DMS153 (cell line): ENCODE results near the gene ARL8B.
"Not testable (repeated sequence)": the region's sequence is repeated elsewhere in the genome, so short reads cannot be mapped to it uniquely, and the experiment has no call there.

Source experiments
- DNase-seq: peaks from one replicate; lab custom pipeline; 2025; lab: John Stamatoyannopoulos, UW

Gene ARL8B

DNA sequence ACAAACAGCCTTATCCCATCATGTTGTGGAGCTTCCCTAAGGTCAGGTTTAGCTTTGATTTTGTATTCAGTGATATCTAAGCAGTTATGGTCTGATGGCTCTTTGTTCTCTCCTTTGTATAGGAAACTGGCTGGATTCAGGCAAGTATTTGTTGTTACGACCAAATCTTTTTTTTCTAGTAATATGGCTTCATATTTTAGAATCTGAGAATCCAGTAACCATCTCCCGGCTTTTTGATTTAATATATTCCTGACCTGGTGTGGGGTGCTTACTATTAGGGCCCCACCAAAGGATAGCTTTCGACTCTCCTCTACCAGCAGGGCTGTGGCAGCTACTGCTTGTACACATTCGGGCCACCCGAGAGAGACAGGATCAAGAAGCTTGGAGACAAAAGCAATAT, 23.0 kb downstream of the ARL8B start:
- DNase-seq: no peak

DNA sequence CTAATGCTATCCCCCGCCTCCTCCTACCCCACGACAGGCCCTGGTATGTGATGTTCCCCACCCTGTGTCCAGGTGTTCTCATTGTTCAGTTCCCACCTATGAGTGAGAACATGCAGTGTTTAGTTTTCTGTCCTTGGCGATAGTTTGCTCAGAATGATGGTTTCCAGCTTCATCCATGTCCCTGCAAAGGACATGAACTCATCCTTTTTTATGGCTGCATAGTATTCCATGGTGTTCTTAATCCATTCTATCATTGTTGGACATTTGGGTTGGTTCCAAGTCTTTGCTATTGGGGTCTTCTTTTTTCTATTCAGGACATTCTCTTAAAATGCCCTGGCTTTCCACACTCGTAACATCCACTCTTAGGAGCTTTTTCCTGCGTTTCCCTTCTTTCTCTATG, 25.1 kb downstream of the ARL8B start:
- DNase-seq: not testable (repeated sequence)

DNA sequence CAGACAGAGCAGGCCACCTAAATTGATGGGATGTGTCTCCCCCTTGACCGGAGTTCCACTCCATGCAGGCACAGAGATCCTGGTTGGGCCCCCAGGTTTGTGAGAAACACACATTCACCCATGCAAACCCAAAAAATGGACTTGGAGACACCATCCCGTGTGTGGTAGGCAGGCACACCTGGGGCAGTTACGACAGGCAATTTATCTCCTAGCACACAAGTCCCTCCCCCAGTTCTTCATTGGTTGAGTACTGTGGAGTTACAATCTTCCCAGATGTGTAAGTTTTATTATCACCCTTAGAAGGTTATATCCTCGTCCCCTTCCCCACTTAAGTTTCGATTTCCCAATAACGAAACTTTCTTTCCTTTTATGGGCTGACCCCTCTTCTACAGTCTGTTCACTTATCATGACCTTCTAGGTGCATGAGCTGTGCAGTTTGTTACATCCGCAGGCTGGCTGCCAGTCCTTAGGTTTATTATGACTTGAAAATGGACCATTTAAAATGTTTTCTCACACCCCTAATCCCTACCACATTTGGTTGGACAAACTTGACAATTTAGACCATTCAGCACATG, 27.3 kb downstream of the ARL8B start:
- no peak for DNase-seq

DNA sequence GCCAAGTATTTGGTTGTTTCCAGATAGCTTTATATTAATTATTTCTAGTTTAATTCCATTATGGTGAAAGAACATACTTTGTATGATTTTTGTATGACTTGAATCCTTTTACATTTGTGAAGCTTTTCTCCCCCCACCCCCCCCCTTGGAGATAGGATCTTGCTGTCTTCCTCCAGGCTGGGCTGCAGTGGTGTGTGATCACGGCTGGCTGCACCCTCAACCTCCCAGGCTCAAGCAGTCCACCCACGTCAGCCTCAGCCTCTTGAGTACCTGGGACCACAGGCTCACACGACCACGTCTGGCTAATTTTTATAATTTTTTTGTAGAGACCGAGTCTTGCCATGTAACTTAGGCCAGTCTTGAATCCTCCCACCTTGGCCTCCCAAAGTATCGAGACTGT, 29.5 kb downstream of the ARL8B start:
- no peak for DNase-seq

DNA sequence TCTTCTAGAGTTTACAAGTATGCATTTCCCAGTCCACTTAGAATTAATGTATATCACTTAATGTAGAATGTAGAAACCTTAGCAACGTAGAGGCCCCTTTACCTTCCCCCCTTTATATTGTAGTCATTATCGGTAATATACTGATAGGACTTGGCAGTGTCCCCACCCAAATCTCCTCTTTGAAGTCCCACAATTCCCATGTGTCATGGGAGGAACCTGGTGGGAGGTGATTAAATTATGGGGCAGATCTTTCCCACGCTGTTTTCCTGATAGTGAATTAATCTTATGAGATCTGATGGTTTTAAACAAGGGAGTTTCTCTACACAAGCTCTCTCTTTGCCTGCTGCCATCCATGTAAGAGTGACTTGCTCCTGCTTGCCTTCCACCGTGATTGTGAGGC, 31.0 kb downstream of the ARL8B start:
- DNase-seq: no peak

DNA sequence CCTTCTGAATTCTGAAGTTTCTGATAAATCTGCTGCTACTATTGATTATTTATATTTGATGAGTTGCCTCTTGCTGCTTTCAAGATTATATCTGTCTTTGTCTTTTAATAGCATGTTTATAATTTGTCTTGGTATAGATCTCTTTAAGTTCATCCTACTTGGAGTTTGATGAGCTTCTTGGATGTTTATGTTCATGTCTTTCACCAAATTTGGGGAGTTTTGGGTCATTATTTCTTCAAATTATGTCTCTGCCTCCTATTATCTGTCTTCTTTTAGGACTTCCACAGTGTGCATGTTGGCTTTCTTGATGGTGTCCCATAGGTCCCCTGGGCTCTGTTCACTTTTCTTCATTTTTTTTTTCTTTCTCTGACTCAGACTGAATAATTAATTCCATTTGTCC, 33.1 kb downstream of the ARL8B start:
- DNase-seq: no peak

DNA sequence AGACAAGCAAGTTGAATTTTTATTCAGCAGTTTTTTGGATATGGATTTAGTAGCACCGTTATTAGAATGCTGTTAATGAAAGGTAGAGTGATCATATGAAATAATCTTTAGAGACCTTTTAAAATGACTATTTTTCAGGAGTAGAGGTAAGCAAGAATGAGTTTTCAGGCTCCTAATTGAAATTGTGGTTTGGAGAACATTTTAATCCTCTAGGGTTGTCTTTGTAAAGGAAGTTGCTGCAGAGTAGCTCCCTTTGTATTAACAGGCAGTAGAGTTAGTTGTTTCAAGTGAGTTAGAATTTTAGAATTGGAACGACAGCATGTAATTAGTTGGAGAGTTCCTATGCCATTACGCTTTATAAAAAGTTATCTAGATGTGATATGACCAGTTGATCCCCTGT, 38.2 kb downstream of the ARL8B start:
- DNase-seq: no peak

DNA sequence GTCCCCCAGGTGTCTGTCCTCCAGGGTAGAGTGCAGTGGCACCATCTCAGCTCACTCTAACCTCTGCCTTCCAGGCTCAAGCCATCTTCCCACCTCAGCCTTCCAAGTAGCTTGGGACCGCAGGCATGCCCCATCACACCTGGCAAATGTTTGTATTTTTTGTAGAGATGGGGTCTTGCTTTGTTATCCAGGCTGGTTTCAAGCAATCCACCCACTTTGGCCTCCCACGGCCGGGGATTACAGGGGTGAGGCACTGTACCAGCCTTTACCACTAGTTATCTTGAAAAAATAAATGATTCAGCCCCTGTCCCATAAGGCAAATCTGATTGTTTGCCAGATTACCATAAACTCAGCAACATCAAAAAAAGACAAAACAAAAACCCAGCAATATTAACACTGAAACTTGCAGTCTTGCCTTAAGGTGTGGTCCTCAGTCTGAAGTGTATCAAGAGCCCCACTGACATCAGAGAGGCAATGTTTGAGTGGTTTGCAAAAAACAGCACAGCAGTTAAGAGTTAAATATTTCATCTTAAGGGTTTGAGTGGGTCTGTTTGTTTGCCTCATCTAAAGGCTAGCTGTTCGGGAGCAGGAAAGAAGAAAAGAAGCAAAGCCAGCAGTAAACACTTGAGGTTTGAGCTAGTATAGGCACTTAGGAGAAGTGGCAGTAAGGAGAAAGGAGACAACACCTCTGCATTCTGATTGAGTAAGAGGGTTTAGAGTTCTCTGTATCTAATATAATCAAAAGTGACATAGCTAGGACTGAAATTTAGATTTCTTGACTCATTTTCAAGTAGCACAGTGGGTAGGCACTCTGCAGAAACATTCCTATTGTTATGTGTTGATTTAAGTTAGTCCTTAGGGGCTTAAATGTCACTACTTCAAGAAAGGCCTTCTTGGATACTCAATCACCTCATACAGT, 39.1 kb downstream of the ARL8B start:
- no peak for DNase-seq

DNA sequence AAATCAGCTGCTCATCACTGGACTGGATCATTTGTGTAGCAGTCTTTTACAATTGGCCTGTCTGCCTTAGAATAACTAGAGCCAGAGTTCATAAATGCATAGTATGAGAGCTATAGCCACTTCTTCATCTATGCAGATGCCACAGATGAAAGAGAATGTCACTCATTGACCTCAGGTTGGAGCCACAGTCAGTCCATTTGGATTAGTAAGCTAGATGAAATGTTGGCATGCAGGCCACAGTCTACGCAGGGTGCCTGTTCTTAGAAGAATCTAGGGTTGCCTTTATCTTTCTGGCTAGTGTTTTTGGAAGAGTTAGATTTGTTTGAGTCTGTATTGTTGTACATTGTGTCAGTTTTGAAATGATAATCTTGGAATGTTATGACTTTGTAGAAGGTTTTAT, 40.0 kb downstream of the ARL8B start:
- DNase-seq: no peak

DNA sequence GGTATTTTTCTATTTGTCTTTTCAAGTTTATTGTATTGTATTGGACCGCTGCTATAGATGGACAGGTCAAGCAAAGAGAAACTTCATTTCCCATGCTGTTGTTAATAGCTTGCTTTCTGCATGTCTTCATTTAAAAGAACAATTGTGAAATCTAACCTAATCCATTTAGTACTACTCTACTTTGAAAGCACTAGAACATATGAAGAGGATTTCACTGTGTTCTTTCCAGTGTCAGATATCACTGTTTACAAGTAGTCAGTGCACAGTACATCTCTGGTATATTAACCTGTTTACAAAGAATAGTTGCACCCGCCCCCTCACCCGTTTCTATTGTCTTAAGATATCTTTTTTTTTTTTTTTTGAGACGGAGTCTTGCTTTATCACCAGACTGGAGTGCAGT, 43.6 kb downstream of the ARL8B start:
- no peak for DNase-seq

DNA sequence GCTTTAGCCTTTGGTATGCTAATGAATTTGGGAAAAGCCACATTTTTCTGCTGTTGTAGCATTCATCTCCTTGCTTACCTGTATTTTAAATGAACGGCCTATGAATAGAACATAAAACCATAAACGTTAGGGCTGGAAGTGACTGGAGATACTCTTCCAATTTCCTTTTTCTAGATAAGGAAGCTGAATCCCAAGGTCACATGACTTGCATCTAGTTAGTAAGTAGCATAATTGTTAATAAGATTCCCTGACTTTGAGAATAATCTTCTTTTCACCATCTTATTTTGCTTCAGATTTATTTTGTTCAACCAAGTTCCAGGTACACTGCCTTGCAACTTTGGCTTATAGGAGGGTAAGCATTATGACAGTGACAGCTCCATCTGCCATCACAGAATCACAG, 44.8 kb downstream of the ARL8B start:
- no peak for DNase-seq

DNA sequence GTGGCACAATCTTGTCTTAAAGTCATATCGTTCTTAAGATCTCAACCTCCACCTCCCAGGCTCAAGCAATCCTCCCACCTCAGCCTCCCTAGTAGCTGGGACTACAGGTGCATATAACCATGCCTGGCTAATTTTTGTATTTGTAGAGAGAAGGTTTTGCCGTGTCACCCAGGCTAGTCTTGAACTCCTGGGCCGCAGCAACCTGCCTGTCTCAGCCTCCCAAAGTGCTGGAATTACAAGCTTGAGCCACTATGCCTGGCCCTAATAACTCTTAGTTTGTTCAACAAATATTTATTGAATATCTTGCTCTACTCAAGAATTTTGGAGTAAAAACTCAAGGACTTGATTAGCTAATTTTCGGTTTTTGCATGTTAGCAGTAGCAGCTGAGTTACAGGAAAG, 46.0 kb downstream of the ARL8B start:
- no peak for DNase-seq

DNA sequence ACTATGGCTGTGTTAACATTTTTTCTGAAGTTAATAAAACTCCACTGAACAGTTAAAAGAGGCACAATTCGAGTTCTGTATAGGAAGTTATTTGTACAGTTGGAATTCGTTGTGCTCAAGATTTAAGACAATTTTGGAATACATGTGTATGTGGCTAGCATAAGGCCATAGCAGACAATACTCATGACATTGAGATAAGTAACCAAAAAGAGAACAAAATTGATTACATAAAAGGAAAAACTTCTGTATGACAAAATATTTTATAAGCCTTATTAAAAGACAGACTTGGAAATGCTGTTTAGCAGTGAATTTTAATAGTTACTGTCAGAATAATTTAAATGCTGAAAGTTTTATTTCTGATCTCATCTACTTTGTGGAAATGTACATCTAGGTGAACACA, 47.7 kb downstream of the ARL8B start:
- DNase-seq: no peak

DNA sequence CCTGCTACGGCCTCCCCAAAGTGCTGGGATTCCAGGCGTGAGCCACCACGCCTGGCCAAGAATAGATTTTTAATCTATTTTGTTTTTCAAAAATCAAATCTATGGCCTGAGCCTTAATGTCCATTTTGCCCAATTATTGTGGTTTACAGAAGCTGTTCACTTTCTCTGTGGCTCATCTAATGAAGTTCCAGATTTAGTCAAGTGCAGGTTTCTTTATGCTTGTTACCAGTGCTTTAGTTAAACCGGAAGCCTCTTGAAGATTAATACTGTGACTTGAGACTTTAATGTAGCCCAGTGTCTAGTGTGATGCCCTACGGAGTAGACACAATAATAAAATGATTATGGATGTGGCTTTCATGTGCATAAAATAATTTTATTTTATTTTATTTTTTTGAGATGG, 48.9 kb downstream of the ARL8B start:
- no peak for DNase-seq

DNA sequence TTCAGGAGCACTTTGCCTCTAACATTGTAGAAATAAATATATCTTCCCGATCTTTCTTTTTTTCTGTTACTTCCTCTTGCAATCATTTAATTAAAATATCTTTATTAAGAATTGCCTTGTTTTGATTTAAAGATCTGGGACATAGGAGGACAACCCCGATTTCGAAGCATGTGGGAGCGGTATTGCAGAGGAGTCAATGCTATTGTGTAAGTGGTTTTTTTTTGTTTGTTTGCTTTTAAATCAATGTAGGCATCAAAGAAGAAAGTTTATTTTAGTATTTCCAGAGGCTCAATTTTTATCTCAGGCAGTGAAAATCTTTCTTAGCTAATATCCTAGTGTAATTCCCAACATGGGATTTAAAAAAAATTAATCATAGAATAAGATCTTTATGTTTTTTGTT, 49.9 kb downstream of the ARL8B start:
- DNase-seq: no peak

DNA sequence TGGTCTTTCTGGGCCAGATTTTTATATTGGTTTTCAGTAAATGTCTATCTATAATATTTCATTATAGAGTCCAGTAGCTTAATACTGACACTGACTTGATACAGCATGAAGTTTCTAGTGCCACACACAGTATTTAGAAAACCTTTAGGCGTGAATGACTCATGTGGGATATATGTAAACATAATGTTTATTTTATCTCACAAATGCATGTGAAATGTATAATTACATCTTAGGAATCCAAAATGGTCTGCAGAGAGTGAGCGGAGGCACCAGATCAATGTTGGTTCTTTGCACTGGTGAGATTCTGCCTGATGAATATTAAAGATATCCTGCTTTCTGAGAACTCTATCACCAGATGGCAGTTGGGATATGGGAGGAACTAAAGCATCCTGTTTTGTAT, 56.9 kb downstream of the ARL8B start:
- not testable (repeated sequence) for DNase-seq

DNA sequence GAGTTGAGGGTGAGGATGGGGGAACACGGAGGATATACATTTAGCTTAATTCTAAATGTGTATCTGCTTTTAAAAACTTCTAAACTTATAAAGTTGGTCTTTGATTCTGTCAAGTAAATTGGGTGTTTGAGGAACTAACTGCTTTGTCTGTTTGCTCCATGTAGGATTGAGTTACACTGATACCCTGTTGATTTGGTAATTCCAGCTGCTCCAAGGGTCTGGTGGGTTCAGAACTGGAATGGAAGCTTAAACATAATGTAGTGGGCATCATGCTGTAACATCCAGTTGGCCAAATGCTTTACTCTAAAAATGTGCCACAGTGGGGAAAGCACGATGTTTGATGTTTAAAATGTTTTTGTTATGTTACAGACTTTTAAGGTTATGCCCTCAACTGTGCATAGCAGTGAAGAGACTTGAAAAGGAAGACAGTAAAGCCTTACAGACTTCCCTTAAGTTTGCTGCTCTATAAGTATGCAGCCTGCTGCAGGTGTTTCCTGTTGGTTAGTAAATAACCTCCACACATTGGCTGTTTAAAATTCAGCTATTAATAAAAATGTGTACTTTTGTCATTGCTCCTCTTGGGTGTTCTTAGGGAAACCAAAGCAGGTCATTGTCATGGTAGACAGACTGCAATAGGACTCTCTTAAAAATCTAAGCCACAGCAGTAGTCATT, 59.5 kb downstream of the ARL8B start:
- DNase-seq: no peak

DNA sequence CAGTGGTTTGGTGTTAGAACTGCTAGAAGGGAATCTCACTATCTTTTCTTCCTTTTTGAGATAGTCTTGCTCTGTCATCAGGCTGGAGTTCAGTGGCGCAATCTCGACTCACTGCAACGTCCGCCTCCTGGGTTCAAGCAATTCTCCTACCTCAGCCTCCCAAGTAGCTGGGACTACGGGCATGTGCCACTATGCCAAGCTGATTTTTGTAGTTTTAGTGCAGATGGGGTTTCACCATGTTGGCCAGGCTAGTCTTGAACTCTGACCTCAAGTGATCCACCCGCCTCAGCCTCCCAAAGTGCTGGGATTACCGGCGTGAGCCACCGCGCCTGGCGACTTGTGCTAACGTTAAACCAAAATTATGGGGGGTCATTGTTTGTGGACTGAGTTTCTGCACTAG, 61.6 kb downstream of the ARL8B start:
- not testable (repeated sequence) for DNase-seq

DNA sequence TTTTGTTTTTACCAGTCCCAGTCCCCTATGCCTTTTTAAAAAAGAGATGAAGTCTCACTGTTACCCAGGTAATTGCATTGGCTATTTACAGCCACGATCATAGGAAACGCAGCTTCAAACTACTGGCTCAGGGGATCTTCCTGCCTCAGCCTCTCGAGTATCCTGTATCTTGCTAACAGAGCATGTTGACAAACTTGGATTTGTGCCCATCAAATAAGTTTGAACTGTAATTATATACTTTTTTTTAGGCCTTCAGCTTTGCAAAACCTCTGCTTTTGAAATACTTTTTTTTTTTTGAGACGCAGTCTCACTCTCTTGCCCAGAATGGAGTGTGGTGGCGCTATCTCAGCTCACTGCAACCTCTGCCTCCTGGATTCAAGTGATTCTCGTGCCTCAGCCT, 62.4 kb downstream of the ARL8B start:
- no peak for DNase-seq

DNA sequence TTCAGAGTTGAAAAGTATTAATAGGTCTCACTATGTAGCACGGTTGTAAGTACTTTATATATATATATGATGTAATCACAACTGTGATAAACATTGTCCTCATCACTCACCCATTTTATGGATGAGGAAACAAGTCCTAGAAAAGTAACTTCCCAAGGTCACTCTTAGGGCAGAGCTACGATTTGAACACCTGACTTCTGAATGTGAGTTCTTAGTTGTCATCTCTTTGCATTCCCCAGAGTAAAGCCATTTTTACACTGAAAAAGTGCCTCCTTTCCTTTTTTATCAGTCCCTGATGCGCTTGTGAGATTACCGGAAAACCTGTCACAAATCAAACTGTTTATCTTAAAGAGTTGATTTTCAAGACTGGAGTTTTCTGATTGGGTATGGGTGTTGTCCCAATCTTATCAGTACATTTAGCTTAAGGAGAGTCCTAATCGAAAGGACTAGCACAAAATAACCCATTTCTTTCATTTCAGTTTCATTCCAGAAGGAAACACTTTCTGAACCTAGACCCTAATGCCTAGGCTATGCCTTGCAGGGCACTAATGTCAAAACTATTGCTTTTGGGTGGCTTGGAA, 63.1 kb downstream of the ARL8B start:
- no peak for DNase-seq

DNA sequence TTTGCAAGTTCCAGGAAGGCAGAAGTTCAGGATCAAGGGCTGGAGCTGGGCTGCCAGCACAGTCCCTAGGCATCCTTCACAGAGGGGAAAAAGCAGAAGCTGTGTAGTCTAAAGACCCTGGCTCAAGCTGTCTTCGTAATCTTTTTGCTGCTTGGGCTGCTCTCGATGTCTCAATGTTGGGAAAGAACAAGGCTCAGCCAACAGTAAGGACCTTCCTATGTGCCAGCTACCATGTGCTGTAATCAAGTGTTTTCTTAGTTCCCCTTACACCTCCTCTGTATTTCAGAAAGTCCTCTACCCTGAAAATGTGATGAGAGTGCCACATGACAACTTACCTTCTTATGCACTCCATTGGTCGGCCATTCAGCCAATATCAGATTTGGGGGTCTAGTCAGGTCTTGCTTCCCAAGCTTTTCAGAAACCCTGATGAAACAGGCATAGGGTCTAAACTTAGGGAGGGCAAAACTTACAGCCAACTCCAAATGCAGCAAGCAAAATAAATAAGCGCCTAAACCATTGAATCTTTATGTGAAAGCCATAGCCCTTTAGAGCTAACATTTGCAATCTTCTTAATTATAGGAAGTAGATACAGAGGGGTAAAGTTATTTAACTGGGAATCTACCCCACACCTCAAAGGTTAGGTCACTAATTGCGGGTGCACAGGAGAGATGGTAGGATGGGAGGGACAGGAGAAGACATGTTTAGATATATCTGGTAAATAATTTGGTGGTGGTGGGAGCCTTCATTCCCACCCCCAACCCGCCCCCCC, 64.2 kb downstream of the ARL8B start:
- DNase-seq: no peak

DNA sequence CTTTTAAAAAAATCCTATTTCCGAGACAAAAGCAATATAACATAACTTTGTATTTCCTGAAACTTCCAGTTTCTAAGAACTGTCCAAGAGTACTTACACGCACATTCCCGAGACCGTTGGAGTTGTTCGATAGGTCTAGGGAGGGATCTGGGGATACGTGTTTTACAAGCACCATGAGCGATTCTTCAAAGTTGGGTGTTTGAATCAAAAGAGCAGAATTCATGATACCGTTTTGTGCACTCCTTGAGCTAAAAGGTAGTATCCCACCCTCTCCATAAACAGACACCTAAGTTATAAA, 64.7 kb downstream of the ARL8B start:
- DNase-seq: no peak
